T-helper 2 cell (primary cell): ENCODE measurements around the gene MLLT1.

ENCODE experiments used
- DNase-seq, 5 experiments: peaks; one replicate each; pipeline versions ENCODE4 v3.0.0 to v3.0.0-alpha.2; 2012 to 2022

MLLT1 gene

DNA sequence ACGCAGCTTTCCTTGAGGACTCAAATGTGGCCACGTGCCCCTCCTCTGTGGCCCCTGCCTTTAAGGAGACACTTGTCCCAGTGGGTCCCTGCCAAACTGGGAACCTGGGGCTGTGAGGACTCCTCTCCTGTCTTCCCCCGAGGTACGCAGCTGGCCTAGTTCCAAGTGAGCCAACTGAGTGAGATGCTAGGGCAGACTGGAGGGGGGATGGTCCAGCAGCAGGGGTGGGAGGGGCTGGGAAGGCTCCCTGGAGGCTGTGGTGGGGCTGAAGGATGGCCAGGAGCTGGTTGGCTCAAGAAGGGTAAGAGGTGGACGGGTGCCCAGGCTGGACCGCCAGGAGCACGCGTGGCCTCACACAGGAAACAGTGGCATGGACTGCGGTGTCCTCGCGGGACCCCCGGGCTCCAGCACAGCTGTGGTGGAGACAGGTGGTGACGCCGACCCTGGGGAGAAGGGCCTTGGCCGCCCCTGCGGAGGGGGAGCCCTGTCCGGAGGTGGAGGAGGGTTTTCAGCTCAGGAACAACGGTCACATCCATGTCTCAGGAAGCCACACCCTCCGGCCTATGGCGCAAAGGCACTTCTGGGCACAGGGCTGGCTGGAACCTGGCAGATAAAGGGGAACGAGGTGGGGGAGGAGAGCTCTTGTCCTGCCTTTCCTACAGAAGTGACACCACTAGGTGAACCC lies 45.8 kb downstream of the MLLT1 start:
- DNase-seq, result no peak

DNA sequence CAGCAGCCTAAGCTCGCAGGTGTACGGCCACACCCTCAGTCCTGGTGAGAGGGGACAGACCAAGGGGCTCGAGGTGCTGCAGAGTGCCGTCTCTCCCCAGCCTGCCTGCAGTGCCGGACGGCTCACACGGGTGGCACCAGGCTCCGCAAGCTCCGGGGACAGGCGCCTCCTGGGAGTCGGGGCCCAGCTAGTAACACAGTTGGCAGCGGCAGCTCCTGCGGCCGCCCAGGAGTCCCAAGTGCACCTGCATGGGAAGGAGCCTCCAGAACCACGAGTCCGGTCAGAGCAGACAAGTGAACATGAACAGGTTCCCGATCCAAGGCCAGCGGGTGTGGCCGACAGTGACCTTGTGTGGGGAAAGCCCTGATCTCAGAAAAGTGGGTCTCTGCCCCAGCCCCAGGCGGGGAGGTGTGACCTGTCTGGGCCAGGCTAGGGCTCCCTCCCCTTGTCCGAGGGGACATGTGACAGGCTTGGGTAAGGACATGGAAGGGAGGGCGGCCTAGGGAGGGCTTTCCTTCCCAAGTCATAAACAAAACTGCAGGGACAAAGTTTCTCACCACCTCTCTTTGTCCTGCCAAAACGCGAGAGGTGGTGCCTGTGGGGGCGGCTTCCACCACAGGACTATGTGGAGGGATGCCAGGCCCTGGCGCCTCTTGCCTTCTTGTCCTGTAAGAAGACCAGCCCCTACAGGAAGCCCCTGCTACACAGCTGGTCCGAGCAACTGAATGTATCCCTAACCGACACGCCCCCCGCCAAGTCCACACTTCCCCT lies 46.5 kb downstream of the MLLT1 start:
- DNase-seq, result no peak

DNA sequence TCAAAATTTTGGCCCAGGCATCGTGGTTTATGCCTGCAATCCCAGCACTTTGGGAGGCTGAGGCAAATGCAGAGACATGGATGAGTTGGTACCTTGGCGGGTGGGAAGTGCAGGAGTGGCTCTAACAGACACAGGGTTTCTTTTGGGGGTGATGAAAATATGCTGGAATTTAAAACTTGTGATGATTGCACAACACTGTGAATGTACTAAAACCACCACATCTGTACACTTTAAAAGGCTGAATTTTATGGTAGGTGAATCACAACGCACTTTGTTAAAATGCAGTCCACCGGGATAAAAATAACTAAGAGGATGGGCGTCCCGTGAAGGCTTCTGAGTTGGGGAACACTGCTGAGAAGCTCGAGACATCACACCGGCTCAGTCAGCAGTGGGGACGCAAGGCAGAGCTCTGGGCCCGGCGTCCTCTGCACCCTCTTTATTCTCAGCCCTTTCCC lies 47.1 kb downstream of the MLLT1 start:
- DNase-seq, result no peak

DNA sequence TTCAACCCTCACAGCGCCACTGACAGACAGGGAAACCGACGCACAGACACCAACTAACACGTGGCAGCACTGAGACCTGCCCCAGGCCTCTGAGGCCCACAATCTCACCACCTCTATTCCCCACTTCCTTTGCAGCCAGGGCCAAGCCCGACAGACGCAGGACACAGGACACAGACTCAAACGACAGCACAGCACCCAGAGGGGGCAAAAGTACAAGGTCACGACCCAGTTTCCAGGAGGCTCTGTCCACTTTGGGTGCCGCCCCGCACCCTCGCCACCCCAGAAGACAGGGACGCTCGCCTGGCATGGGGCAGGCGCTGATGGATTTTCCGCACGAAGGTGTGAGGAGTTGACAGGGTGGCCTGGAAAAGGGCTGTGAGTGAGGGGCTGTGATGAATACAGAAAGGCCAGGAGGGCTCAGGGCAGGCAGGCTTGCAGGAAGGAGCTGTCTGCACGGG lies 48.8 kb downstream of the MLLT1 start:
- DNase-seq, result no peak

DNA sequence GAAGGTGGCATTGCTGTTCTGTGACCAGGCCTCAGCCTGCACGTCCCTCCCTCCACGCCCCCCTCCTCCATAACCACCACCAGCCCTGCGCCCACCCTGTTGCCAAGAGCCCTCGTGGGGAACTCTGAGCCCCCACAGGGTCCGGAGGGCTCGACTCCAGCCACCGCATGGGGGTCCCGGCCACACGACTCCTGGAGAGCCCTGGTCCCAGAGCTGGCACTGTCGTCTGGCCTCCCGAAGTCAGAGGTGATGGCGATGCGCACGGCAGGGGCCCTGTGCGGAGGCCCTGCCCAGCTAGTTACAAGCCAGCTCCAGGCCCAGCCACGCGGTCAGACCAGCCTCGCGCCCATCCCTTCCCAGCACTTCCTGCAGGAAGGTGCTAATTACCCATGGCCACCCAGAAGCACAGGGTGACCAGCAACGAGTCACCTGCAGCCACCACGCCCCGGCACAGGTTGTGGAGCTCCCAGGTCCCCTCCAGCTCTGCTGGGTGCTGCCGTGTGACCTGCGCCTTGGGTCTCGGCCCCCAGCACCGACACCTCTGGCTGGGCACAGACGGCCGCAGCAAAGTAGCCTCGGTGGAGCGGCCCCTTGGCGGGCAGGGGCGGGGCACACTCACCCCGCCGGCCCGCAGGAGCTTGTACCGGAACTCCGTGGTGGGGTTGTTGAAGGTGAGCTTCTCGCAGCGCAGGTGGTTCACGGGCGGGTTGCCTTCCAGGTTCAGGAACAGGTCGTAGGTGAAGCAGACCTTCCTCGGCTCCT lies 49.6 kb downstream of the MLLT1 start:
- DNase-seq, result no peak

DNA sequence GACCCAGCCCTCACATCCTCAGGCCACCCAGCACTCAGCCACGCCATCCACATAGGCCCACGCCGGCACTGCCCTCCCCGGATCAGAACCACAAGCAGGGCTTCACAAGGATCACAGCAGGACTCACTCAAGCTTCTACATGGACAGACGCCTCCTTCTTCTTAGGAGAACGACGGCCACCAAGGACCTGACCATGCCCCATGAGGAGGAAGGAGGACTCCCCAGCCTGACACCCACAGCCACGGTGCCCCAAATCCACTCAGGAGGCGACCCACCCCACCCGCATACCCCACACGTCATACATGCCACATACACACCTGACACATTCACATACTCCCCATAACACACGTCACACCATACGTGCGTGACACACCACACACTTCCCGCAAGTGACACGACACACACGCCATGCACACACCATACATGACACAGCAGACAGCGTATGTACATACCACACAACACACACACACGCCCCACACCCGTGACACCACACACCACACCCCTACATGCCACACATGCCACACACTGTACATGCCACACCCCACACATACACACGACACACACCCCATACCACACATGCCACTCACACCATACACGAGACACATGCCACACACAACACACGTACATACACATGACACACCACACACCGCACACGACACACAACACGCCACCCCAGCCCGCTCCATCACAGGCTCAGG lies 50.4 kb downstream of the MLLT1 start:
- DNase-seq, result no peak

DNA sequence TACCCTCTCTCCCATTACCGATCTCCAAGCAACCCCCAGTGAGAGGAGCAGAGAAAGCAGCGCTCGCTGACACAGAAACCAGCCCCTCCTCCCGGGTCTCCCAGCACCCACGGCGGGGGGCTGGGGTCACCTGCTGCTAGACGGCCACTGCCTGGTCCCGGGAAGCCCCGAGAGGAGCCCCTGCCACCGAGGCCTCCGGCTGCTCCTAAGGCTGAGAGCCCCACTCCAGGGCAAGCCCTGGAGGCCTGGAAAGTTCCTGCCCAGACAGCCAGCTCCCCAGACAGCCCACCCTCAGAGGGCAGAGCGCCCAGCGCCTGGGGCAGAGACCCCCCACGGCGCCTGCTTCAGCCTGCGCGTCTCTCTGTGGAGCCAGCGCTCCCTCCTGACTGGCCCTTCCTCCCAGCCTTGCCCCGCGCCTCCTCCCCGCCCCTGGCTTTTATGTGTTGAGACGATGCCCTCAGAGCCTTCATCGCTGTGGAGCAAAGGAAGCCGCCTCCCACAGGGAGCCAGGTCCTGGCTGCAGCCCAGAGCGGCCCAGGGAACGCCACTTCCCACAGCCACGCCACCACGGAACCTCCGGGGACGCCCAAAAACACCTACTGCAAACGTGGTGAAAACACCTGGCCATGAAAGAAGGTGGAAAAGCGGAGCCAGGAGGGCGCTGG lies 51.1 kb downstream of the MLLT1 start:
- no peak for DNase-seq

DNA sequence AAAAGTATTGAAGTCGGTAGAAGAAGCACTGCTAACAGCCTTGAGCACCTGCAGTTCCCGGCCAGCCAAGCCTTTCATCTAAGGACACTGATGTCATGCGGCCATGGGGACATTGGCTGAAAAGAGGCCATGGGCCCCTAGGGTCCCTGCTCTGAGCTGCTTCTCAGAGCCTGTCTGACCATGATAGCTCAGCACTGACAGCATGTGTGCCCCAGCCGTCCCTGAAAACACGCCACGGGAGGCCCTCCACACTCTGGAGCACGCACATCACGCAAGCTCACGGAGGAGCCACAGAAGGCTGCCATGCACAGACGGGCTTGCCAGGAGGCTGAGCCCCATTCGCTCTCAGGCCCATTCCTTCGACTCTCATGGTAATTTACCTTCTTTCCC lies 51.8 kb downstream of the MLLT1 start:
- DNase-seq, result no peak

DNA sequence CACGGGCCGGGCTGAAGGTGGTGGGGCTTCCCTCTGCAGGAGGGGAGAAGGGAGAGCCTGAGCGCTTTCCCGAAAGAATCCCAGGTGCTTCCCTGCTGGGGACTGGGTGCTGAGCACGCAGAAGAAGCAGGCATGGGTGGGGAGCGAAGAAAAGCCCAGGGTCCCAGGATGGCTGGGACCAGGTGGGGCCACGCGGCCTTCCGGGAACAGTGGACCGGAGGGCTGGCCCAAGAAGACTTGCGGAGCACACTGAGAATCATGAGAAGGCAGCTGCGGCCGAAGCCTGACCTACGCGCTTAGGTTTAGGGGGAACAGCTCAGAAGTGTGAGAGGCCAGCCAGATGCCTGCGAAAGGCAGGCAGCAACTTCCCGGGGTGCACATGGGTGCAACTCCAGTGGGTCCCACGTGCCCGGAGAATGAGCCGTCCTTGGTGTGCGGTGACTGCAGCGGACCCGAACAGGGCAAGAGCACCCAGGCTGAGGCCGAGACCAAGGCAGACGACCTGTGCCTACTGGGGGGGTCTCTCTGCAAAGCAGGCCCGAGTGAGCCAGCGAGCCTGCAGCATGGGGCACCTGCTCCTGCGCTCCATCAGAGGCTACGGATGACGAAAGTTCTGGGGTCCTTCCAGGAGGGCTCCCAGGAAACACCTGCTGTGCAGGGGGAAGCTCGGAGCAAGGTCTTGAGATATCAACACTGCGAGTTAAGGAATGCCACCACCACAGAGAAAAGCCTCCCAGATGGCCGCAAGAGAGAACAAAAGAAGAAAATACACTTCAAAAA lies 52.4 kb downstream of the MLLT1 start:
- DNase-seq, result no peak

DNA sequence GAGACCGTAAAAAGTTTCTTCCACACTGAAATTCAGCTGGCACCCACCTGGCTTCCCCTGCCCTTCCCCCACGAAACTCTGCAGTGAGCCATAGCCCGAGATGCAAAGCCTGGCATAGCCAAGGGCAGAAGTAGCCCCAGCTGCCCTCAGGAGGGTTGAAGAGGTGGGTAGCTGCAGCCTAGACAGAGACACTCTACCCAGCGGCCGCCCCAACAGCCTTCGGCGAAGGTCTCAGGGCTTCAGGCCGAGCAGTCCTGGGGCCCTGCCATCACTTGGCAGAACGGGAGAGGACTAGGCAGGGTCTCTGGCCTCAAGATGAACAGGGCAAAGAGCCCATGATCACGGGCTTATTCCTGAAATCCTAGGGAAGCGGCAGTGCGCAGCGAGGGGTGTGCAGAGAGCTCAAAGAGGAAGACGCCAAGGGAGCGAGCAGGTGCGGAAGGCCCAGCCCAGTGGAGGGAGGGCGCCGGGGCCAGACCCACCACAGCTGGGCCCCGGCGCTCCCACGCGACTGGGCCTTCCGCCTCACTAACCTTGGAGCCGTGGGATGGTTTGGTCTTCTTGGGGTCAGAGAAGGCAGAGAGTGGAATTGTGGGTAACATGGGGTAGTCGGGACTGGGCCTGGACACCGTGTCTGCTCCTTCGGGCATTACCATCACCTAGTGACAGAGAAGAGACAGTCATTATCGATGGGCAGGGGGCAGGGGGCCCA lies 53.2 kb downstream of the MLLT1 start:
- no peak for DNase-seq

DNA sequence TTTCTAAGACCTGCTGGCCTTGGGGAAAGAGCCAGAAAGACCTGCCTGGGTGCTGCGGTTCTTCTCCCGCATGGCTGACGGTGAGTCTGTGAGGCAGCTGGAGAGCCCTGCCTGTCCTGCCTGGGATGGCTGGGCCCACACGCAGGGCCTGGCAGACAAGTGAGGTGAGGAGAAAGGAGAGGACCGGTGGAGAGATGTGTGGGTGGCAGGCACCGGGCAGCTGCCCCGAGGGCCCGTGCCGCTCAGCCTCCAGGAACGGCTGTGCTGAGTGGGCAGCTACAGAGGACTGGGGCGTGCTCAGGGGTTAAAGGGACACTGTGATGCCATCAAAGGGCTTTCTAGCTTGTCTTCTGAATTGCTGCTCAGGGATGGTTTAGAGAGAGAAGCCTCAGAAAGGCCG lies 53.8 kb downstream of the MLLT1 start:
- DNase-seq, result no peak

DNA sequence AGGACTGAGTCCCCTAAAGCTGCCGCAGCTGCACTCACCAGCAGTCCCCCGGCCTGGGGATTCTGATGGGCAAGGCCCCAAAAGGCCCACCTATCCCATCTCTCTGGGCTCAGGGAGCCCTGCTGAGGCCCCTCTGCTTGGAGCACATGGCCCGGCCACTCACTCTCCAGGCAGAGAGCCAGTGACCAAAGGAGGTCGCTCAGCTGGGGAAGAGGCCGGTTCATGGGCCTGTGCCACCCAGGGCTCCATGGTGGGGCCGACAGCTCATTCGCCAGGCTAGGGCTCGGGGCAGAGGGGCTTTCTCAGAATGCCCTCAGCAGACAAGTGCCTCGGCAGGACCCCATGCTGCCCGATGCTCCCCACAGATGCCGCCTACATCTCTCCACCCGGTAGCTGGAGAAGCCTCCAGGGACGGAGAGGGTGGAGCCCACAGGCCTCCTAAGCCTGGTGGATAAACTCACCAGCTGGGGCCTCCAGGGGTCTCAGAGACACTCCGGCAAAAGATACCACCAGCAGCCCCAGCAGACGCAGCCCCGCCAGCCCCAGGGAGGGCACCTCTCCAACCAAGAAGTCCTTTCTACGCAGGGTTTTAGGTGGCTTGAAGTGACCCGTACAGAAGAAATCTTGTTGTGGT lies 54.4 kb downstream of the MLLT1 start:
- no peak for DNase-seq

DNA sequence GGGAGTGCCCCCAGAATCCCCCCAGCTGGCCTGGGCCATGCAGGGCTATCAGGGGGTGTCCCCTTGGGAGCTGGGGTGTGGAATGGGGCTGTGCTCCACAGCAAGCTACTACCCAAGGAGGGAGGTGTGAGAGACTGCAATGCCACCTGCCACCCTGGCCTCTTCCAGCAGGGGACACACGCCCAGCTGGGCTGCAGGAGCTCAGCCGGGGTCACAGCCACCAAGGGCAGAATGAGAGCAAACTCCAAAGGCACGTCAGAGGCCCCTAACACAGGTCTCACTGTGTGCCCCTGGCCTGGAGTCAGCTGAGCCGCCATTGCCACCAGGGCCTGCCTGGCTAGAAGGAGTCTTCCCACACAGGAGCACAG lies 55.5 kb downstream of the MLLT1 start:
- DNase-seq, result no peak

DNA sequence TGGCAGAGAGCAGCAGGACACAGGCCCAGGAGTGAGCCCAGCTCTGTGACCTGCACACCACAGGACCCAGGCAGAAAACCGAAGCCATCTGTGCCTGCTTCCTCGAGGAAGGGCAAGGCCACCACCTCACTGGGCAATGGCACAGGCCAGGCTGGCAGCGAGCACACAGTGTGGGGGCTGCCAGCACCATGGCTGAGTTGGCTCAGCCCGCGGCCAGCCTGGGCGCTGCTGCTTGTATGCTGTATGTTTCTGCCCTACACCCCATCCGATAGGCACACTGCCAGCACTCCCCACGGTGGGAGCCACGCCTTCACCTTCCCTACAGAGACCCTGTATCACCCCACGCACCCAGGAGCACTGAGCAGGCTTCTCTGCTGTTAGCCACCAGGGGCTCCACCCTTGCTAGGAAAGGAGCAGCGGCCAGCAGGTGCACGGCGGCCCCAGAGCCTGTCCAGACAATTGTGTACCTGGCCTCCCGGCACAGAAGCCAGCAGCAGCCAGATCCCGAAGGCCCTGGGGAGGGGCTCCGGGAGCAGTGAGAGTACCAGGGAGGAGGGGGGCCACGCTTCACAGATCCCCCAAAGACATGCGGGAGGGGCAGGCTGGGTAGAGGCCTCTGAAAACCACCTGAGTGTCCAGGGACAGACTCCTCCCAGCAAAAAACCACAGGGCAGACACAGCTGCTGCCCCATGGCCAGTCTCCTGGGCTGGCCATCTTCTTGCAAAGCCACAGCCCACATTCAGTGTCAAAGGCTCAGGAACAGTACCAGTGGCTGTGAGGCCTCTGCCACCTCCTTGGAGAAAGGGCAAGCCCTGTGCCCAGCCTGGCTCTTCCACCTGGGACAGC lies 56.1 kb downstream of the MLLT1 start:
- no peak for DNase-seq

DNA sequence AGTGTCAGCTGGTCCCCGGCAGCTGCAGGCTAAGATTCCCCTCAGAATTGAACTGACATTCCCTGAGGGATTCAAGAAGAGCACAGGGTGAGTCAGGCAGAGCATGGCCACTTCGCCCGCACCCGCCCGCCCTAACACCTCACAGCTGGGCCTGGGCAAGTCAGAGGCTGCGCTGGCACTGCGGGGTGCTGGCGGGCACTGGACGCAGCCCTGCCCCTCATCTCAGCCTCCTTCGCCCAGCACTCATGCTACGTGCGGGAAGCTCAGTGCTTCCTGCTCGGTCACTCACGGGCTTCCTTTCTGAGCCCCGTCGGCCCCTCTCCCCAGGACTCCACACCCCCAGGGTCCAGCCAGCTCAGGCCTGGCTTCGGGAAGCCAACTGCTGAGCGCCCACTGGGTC lies 56.9 kb downstream of the MLLT1 start:
- no peak for DNase-seq

DNA sequence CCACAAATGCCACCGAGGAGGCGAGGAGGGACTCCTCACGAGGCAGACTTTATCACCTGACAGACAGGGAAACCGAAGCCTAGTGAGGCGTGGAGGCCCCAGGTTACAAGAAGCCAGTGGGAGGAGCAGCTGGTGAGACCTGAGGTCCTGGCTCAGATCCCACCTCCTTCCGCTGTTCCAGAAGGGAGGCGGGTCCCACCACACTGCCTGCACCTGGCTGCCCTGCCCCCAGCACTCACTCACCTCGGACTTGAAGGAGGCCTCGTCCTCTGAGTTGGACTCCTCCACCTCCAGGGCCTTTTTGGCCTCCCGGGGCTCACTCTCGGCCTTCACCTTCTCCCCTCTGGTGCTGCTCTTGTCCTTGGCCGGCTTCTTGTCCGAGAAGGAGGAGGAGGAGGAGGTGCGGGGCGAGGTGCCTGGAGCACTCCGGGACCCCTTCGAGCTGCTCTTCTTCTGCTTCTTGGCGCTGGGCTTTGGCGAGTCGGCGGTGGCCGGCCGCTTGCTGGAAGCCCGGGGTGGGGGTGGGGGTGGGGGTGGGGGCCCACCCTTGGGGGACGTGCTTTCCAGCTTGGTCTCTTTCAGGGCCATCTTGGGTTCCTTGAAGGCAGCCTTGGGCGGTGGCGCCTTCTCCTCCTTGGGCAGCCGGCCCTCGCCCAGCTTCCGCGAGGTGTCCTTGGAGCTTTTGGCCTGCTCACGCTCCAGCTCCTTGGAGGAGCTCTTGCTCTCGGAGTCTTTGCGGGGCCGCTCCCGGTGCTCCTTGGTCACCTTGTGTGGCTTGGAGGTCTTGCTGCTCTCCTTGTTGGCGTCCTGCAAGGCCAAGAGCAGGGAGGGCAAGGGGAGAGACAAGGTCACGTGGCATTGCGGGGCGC lies 57.7 kb downstream of the MLLT1 start:
- no peak for DNase-seq

DNA sequence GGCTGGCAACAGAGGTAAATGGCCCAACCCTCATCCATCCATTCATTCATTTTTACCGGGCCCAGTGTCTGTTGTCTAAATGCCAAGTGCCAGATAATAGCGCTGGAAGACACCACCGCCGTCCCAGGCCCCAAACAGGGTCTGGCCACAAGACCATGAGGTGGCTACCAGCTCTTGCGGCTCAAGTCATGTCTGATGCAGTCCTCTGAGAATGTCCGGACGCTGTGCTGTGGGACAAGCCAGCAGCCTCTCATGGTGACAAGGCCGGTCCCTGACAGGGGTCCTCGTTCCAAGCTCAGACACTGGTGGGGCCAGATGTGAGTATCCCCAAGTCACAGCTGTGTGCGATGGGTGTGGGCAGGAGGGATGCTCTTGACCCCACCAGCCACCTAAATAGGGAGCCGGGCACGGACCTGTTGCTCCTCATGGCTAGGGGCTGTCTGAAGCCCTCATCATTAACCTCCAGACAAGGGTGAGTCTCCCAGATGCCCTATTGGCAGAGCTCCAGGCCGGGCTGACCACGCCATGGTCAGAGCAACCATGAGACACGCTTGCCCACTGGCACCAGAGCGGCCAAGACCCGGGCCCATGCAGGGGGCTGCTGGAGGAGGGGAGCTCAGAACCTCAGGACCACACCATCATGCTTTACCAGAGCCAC lies 58.4 kb downstream of the MLLT1 start:
- DNase-seq, result no peak
